NCI-H1417 treated with DMSO at 0.1 percent for 48 hours (cell line): ENCODE measurements around the gene SEPSECS.

Experiments
- DNase-seq: peaks from one replicate; lab custom pipeline; 2025; lab: John Stamatoyannopoulos, UW

SEPSECS gene

GRCh38 chr4:25155947-25156346 is 4.3 kb downstream of the SEPSECS start:
- no peak for DNase-seq

- no peak for DNase-seq
Observed at GRCh38 chr4:25154594-25155265, 5.5 kb downstream of the SEPSECS start.

- DNase-seq = no peak
Observed at GRCh38 chr4:25146076-25146475, 14.2 kb downstream of the SEPSECS start.

GRCh38 chr4:25144870-25145481 is 15.3 kb downstream of the SEPSECS start:
- no peak for DNase-seq

DNA sequence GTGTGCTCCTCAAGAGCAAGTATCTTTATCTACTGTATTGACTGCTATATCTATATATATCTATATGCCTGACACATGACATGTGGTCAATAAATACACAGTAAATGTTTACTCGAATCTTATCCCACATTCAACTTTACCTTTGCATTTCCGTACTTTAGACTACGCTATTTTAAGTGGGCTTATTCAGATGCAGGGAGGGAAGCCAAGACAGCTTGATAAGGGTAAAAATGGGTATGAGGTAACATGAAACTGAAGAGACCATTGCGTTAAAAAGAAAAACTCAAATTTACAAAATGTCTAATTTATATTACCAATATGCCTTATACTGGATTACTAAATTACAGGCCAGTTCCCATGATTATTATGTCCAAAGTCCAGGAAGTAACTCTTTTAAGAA is 17.8 kb downstream of the SEPSECS start:
- no peak for DNase-seq

DNA sequence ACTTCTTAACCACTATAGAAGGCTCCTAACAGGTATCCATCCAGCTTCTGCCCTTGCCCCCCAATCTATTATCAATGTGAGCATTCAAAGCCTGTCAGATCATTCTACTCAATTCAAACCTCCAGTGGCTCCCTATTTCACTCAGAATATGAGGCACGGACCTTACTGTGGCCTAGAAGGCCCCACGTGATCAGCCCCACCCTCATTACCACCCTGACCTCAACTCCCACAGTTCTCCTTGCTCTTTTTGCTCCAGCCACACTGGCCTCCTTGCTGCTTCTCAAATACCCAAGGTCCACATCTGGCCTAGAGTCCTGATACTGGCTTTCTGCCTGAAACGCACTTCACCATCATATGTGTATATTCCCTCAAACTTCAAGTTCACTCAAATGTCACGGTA is 18.7 kb downstream of the SEPSECS start:
- no peak for DNase-seq

GRCh38 chr4:25133132-25133531 is 27.1 kb downstream of the SEPSECS start:
- no peak for DNase-seq

DNA sequence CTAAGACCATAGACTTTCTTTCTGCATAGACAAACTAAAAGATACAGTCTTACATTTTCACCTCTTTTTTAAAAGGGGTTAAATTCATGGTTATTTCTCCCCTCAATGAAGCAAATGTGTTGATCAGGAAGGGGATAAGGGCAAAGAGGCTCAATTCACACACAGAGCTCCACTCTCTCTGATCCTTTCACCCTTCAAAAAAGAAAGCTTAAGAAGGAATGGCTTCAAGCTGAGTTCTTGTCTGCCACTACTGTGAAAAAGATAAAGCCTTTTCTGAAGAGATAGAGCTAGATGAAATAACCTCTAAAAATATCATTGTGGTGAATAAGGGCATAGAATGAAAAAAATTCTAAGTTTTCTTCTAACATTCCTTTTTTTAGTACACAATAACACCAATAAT is 28.3 kb downstream of the SEPSECS start:
- no peak for DNase-seq

DNA sequence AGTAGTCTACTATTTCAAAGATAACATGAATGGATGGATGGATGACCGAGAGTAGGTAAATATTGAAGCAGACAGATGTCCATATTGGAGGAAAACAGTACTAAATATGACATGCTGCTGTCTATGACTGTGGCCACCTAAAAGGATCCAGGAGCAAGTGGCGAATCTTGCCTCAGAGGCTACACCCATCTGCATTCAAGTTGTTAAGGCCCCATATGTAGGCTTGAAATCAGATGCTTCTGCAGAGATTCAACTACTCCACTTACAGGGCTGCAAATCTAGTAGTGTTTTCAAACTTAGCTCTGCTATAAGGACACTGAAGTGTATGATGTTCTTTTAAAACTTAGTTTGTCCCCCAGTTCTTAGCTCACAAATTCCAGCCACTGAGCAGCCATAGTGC is 28.9 kb downstream of the SEPSECS start:
- DNase-seq = no peak

GRCh38 chr4:25129917-25130316 is 30.3 kb downstream of the SEPSECS start:
- no peak for DNase-seq

GRCh38 chr4:25128671-25129070 is 31.6 kb downstream of the SEPSECS start:
- DNase-seq = no peak

DNA sequence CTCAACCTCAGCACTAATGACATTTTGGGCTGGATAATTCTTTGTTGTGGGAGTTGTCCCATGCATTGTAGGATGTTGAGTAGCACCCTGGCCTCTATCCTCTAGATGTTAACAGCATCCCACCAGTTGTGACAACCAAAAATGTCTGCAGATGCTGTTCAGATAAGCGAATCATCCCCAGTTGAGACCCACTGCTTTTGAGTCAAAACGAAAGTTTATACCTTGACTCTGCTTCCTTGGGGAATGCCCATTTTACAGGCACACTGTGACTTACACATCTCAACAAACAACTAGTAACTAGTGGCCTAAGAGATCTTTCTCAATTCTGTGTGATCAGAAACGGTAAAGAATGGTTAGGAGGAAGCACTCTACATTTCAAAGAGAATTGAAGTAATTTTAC is 37.0 kb downstream of the SEPSECS start:
- DNase-seq = no peak

DNA sequence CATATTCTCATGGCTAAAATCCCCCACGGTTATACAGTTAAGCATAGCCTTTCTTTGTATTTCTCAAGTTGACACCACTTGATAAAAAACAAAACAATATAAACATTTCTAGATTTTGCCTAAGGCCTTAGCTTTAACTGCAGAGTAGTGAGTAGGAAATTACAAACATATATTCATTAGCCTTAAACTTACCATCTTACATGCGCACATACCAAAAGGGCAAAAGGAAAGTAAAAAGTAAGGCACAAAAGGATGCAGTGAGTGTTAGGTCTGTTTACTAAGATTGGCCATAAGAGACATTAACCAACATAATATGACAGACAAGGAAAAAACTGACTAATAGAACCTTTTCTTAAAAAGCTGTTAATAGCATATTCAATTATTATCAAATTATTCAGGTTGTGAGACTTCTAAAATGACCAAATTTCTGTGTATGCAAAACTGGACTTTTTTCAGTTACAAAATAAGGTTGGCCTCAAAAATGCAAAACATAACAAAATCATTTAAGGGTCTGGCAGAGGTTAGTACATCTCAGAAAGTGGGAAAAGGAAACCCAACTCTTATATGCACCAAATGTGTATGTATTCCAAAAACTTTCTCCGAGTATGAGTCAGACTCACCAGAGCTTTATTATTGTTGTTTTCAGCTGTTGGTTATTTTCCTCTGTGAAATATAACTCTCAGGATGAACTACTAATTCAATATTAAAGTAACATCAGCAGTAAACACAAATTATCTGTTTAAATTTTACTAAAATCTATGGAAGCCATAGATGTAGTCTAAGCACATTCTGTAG is 39.9 kb downstream of the SEPSECS start:
- DNase-seq = no peak

DNA sequence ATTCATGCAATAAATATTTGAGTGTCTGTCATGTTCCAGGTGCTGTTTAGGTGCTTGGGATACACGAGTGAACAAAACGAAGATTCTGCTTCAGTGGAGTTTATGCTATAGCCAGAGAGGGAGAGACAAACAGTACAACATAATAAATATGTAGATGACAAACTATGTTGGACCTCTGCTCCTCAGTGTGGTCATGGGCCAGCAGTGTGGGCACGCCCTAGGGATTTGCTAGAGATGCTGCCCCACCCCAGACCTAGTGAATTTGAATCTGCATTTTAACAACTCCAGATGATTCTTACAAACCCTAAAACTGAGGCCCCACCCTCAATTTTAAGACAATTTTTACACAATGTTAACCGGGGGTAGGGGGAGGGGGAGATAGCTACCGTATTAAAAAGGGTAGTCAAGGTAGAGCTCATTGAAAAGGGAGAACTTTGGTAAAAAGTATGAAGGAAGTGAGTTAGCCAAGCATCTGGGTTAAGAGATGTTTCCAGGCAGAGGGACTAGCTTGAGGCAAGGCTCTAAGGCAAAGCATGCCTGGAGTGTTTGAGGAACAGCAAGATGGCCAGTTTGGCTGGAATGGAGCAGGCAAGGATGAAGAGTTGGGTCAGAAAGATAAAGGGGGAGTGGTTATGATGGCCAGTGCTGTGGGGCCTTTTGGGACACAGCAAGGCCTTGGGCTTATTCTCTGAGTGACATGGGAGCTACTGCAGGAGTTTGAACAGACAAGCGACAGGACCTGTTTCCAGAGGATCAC is 42.4 kb downstream of the SEPSECS start:
- no peak for DNase-seq

DNA sequence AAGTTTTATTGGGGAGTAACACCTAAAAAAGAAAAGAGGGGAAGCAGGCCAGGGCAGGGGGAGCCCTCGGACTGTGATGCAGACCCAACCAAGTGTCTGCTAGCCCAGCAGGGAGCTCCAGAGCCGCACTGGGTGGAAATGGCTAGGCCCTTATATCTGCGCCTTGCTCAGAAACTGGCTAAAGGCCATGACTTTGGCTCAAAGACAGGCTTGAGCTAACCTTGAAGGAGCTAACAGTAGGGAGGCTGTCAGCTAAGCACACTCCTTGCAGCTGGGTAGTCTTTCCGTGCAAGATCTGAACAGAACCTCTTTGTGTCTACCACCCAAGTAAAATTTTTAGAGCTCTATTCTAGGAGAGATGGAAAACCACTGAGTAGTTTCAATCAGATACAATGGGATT is 43.0 kb downstream of the SEPSECS start:
- no peak for DNase-seq

- DNase-seq = no peak
Observed at GRCh38 chr4:25113915-25114904, 46.0 kb downstream of the SEPSECS start.

GRCh38 chr4:25112995-25113380 is 47.3 kb downstream of the SEPSECS start:
- DNase-seq = no peak

GRCh38 chr4:25112366-25112994 is 47.8 kb downstream of the SEPSECS start:
- no peak for DNase-seq

GRCh38 chr4:25111648-25112196 is 48.5 kb downstream of the SEPSECS start:
- DNase-seq = no peak

DNA sequence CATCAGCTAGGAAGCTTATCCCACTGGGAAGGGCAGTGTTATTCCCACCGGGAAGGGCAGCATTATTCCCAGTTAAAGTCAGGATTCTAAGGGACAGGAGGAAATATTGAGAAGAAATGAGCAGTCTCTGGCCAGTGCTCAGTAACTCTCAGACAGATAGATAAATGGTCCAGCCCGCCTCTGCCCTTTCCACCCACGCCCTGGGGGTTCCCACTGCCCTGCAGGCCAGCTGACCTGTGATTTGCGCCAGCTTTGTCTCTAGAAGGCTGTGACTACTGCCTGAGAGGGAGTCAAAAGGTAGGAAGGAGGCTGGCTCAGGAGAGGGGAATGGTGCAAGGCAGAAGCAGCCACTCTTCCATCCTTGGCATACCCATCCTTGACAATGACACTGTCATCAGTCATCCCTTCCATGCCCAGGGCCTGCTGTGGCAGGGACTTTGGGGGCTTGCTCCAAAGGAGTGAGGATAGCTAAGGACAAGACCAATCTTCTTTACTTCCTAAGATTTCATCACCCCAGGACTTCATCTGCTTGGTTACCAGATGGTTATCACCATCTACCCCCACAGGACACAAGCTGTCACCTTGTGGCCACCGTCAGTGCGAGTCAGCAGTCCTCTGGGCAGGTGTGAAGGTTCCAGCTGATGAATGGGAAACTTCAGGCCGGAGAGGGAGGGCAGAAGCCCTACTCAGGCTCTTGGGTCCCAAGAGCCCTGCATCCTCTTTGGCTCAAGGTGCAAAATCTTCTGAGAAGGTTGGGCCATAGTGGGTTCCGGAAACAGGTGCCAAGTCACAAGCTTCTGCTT is 49.5 kb downstream of the SEPSECS start:
- DNase-seq = no peak
